Mucosa of rectum (tissue), 2 donors: ENCODE measurements around the gene SUOX.
"Not testable (repeated sequence)": the region's sequence is repeated elsewhere in the genome, so short reads cannot be mapped to it uniquely, and the experiment has no call there.

Experiments
- H3K27ac ChIP-seq, 2 donors: one replicate each; pipeline ENCODE4 v1.7.0; 2013; ENCODE audit warnings: inconsistent platforms in 2 of 2, low read depth in 2 of 2, low read length in 2 of 2
- H3K27me3 ChIP-seq, 2 donors: one replicate each; pipeline ENCODE4 v1.7.0; 2013; ENCODE audit warnings: low read length in 2 of 2; ENCODE audit not compliant: control insufficient read depth in 2 of 2, insufficient read depth in 2 of 2
- H3K36me3 ChIP-seq, 2 donors: one replicate each; pipeline ENCODE4 v1.7.0; 2013; ENCODE audit warnings: low read length in 2 of 2; ENCODE audit not compliant: control insufficient read depth in 2 of 2, insufficient read depth in 2 of 2
- H3K4me1 ChIP-seq, 2 donors: one replicate each; pipeline ENCODE4 v1.7.0; 2013; ENCODE audit warnings: low read length in 2 of 2, mild to moderate bottlenecking in 1 of 2; ENCODE audit not compliant: control insufficient read depth in 2 of 2, insufficient read depth in 2 of 2
- H3K4me3 ChIP-seq, 2 donors: one replicate each; pipeline ENCODE4 v1.7.0; 2013; ENCODE audit warnings: low read length in 2 of 2
- H3K9ac ChIP-seq, 2 donors: one replicate each; pipeline ENCODE4 v1.7.0; 2013; ENCODE audit warnings: low read length in 2 of 2, low read depth in 1 of 2, mild to moderate bottlenecking in 1 of 2
- H3K9me3 ChIP-seq, 2 donors: one replicate each; pipeline ENCODE4 v1.7.0; 2013; ENCODE audit warnings: low read length in 2 of 2; ENCODE audit not compliant: control insufficient read depth in 2 of 2
- donor health status: healthy.
- donor health status: Normal muscosa, but diverticular disease.

Gene SUOX

DNA sequence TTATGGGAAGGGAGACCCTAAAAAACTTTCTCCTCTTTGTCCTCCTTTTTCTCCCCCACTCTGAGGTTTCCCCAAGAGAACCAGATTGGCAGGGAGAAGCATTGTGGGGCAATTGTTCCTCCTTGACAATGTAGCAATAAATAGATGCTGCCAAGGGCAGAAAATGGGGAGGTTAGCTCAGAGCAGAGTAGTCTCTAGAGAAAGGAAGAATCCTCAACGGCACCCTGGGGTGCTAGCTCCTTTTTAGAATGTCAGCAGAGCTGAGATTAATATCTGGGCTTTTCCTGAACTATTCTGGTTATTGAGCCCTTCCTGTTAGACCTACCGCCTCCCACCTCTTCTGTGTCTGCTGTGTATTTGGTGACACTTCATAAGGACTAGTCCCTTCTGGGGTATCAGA, 40.1 kb downstream of the SUOX start:
- no peaks in the 10 kb centered on the region for H3K9me3 ChIP-seq
- no peaks in the 10 kb centered on the region for H3K27me3 ChIP-seq
- H3K4me1 ChIP-seq = peaks cover 5 to 6% of the 10 kb centered on the region in 2 donors
- peaks cover 6 to 18% of the 10 kb centered on the region in 2 donors for H3K36me3 ChIP-seq
- H3K27ac ChIP-seq = no peak overlapping the region
- H3K4me3 ChIP-seq = no peak overlapping the region
- no peak overlapping the region for H3K9ac ChIP-seq

DNA sequence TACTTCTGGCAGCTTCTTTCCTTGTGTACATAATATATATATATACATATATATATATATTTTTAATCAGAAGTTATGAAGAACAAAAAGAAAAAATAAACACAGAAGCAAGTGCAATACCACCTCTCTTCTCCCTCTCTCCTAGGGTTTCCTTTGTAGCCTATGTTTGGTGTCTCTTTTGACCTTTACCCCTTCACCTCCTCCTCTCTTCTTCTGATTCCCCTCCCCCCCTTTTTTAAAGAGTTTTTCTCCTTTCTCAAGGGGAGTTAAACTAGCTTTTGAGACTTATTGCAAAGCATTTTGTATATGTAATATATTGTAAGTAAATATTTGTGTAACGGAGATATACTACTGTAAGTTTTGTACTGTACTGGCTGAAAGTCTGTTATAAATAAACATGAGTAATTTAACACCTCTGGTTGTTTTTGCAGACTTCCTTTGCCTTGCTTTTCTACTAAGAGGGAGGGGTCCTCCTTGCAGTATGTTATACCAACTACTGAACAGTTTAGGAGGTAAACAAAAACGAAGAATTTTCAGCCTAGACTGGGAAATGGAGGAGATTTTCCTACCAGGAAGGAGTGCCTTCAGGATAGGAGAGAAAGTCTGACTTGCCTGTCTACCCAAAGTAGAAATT, 41.1 kb downstream of the SUOX start:
- Histone ChIP-seq H3K4me3 (no peak overlapping the region), H3K27ac (no peak overlapping the region), H3K4me1 (peaks cover 12 to 13% of the 10 kb centered on the region in 2 donors), H3K9ac (no peak overlapping the region), H3K27me3 (no peaks in the 10 kb centered on the region), H3K36me3 (peaks cover 3 to 9% of the 10 kb centered on the region in 2 donors), H3K9me3 (no peaks in the 10 kb centered on the region)

DNA sequence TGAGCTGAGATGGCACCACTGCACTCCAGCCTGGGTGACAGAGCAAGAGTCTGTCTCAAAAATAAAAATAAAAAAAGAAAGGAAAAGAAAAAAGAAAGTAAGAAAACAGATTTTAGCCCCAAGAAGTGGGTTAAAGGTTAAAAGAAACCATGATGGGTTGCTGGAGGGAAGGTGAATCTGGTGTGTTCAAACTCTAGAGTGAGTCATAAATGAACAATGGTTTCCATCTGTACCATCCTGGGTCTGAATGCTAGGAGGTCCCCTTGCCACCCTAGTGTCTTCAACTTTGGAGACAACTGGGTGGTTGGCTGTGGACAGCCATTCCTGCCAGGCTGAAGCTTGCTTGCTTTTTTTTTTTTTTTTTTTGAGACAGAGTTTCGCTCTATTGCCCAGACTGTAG, 43.1 kb downstream of the SUOX start:
- H3K9me3 ChIP-seq = no peaks in the 10 kb centered on the region
- no peak overlapping the region for H3K27ac ChIP-seq
- peaks cover 16 to 25% of the 10 kb centered on the region in 2 donors for H3K36me3 ChIP-seq
- H3K4me3 ChIP-seq = no peak overlapping the region
- H3K27me3 ChIP-seq = no peaks in the 10 kb centered on the region
- peaks cover 19 to 20% of the 10 kb centered on the region in 2 donors for H3K4me1 ChIP-seq
- no peak overlapping the region for H3K9ac ChIP-seq

DNA sequence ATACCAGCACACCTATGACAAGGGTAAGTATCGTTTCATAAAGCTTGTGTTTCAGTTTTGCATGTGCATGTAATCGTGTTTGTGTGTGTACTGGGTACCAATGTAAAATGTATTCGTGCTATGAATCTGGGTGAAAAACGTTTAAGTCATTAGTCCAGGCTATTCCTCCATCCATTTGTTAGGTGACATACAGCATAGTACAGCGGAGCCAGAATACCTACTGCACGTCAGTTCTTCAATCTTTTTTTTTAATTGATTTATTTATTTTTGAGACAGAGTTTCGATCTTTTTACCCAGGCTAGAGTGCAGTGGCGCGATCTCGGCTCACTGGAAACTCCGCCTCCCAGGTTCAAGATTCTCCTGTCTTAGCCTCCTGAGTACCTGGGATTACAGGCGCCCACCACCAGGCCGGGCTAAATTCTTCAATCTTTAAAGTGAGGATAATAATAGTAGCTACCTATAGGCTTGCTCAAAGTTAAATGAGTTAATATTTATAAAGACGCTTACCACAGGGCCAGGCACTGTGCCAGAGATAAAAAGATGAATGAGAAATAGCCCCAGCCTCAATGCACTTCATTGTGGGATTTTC, 44.0 kb downstream of the SUOX start:
- H3K4me3 ChIP-seq = peak overlapping the region; percentile 98 to 99
- H3K9me3 ChIP-seq = no peaks in the 10 kb centered on the region
- H3K36me3 ChIP-seq = peaks cover 21 to 28% of the 10 kb centered on the region in 2 donors
- H3K9ac ChIP-seq = peak overlapping the region; percentile 62 to 63
- H3K27ac ChIP-seq = peak overlapping the region; percentile 94 to 95
- peaks cover 19 to 26% of the 10 kb centered on the region in 2 donors for H3K4me1 ChIP-seq
- no peaks in the 10 kb centered on the region for H3K27me3 ChIP-seq

DNA sequence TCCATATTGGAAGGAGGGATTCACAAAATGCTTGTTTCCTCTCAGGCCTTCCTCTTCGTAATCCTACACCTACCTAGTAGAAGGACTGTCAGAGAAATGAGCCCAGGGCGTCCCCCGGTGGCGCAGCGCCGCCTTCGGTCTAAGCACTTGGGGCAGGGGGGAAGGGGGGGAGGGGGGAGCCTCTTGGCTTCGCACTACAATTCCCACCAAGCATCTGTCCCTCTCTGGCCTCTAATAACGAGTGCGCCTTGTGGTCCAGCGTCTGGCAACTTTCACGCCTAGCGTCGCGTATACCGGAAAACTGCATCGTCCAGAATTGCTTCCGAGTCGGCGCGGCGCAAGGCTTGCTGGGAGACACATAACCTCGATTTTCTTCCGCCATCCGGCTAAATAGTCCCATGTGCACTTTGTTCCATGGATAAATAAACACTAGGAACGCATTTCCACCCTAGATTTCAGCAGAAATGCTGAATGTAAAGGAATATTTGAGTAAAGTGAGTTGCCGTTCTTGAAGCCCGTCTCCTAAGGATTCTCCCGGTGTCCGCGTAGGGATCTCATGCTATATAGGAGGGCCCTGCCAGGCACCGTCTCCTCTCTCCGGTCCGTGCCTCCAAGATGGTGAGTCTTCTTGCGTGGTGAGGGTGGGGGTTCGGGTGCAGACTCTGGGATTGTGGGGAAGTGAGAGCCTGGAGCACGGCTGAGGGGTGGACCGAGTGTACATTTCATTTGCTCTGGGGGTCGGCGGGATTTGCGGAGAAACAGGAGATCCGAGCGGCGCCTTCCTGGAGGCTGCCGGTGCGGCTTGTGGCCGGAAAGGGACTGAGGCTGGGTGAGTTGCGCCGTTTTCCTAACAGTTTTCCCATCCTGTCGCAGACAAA, 44.7 kb downstream of the SUOX start, which contains the start of gene RPS26:
Gene RPS26, plus strand, starts transcription at position 367 of the 878 bp plus-strand sequence. Its CDS starts 249 bp downstream, at position 616.
- H3K9me3 ChIP-seq = no peaks in the 10 kb centered on the region
- peaks cover 19 to 26% of the 10 kb centered on the region in 2 donors for H3K4me1 ChIP-seq
- H3K27me3 ChIP-seq = no peaks in the 10 kb centered on the region
- peak within 1 kb of the TSS; percentile 94 to 95 for H3K27ac ChIP-seq
- peak within 1 kb of the TSS; percentile 98 to 99 for H3K4me3 ChIP-seq
- peaks cover 21 to 28% of the 10 kb centered on the region in 2 donors for H3K36me3 ChIP-seq
- H3K9ac ChIP-seq = peak within 1 kb of the TSS; percentile 92

DNA sequence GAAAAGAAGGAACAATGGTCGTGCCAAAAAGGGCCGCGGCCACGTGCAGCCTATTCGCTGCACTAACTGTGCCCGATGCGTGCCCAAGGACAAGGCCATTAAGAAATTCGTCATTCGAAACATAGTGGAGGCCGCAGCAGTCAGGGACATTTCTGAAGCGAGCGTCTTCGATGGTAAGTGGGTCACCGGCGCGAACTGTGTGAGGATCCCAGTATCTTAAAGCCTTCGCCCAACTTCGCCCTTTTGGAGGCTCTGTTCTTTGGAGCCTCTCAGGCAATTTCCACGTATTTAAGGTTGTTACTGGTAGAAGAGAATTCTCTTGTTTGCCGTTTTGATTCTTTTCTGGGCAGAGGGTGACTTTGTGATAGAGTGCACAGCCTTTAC, 45.3 kb downstream of the SUOX start:
- Histone ChIP-seq H3K4me1 (peaks cover 19 to 26% of the 10 kb centered on the region in 2 donors), H3K27ac (peak overlapping the region; percentile 94 to 95), H3K36me3 (peaks cover 21 to 28% of the 10 kb centered on the region in 2 donors), H3K4me3 (peak overlapping the region; percentile 98 to 99), H3K9ac (peak overlapping the region; percentile 92)
- H3K27me3 ChIP-seq, H3K9me3 ChIP-seq: not testable (repeated sequence)

DNA sequence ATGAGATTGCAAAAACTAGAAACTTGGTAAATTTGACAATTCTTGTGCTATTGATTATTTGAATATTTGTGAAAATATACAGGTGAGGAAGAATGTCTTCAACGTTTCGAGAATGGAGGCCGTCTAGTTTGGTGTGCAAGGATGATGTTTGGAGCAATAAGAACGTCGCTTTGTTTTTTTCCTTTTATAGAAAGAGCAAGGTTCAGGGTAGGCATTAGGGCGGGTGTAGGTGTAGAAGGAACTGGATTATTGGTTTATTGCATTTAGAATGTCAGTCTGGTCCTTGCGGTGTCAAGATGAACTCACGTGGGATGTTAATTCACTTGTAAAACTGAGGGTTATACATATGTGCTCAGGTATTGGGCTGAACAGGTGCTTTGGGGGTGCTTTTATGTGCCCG, 45.8 kb downstream of the SUOX start:
- H3K4me1 ChIP-seq = peaks cover 19 to 26% of the 10 kb centered on the region in 2 donors
- peaks cover 21 to 28% of the 10 kb centered on the region in 2 donors for H3K36me3 ChIP-seq
- H3K4me3 ChIP-seq = peak overlapping the region; percentile 98 to 99
- no peaks in the 10 kb centered on the region for H3K9me3 ChIP-seq
- peak overlapping the region; percentile 92 for H3K9ac ChIP-seq
- H3K27ac ChIP-seq = peak overlapping the region; percentile 94 to 95
- H3K27me3 ChIP-seq = no peaks in the 10 kb centered on the region

DNA sequence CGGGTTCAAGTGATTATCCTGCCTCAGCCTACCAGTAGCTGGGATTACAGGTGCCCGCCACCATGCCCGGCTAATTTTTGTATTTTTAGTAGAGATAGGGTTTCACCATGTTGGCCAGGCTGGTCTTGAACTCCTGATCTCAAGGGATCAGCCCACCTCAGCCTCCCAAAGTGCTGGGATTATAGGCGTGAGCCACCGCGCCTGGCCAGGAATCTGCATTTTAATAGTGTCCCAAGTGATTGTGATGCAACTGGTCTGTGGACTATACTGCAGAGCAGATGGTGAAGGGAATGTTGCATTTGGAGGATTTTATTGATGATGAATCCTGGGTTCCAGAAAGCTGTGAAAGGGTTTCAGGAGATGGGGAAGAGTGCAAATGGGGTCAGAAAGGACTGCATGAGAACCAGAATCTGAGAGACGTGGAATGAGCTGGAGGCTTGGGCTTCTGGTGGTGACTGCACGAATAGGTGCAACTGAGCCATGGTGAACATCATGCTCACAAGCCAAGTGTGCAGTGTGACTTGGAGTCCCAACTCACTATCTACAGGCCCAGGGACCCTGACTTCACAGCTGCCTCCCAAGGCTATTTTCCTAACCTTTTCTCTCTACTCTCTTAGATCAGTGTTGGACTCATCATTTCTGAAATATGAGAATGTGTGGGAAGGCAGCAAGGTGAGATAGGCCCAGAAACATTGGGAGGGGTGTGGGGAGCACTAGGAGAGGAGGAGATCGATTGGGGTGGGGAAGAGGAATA, 49.1 kb downstream of the SUOX start:
- H3K4me3 ChIP-seq = no peak overlapping the region

DNA sequence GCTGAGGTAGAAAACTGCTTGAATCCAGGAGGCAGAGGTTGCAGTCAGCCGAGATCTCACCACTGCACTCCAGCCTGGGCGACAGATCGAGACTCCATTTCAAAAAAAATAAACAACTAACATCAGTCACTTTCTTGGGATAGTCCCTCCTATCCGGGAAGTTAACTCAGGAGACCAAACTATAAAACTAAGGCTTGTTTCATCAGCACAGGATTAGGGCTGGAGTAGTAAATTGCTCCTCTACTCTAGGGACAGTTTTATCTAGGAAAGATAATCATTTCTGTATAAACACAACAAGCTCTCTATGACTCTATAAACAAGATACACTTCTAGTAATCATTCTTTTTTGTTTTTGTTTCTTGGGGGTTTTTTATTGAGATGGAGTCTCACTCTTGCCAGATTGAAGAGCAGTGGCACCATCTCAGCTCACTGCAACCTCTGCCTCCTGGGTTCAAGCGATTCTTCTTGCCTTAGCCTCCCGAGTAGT, 56.4 kb downstream of the SUOX start:
- Histone ChIP-seq H3K27me3 (no peaks in the 10 kb centered on the region), H3K9ac (no peak overlapping the region), H3K4me3 (no peak overlapping the region), H3K36me3 (no peaks in the 10 kb centered on the region), H3K27ac (no peak overlapping the region), H3K9me3 (no peaks in the 10 kb centered on the region), H3K4me1 (no peaks in the 10 kb centered on the region)

More for the DNA sequence above, 49.1 kb downstream of the SUOX start:
- H3K27ac ChIP-seq = no peak overlapping the region
- H3K9ac ChIP-seq = peak overlapping the region in 1 of 2 donors; percentile 7
- peaks cover 21 to 28% of the 10 kb centered on the region in 2 donors for H3K36me3 ChIP-seq
- no peaks in the 10 kb centered on the region for H3K27me3 ChIP-seq
- no peaks in the 10 kb centered on the region for H3K9me3 ChIP-seq
- H3K4me1 ChIP-seq = peaks cover 15 to 23% of the 10 kb centered on the region in 2 donors
